SK-N-SH (cell line): ENCODE measurements around the gene APLN. TPM values are rescaled to one million over a fixed set of nuclear protein-coding genes. Genes with fewer than 3 reads are reported as not detected.

Experiments
- CTCF ChIA-PET: fragments of 300-600, 350-600 bp; formaldehyde crosslinking; extraction: SDS; loops from one replicate; lab custom pipeline; 2021; lab: Yijun Ruan, JAX
- POLR2A ChIA-PET: fragments of 350-600 bp; sonication (Branson Sonifier 250); formaldehyde crosslinking; extraction: SDS; loops from one replicate; lab custom pipeline; 2020; ENCODE audit warnings: antibody characterized with exemption, inconsistent platforms; lab: Yijun Ruan, JAX
- DNase-seq: peaks from one replicate; pipeline ENCODE4 v3.0.0; 2012
- H2AFZ ChIP-seq: fragments of 200-600 bp; sonication (generic); 2 replicates; pipeline ENCODE4 v1.8.1; 2016; ENCODE audit warnings: antibody characterized with exemption, mild to moderate bottlenecking, low read depth
- H3F3A ChIP-seq: fragments of 200-600 bp; sonication (generic); replicated peaks from 2 replicates; pipeline ENCODE3; 2016; ENCODE audit warnings: antibody characterized with exemption, mild to moderate bottlenecking; ENCODE audit not compliant: insufficient read depth
- H3K27ac ChIP-seq, 2 experiments: fragments of 200-500 bp in 1 of 2; fragments of 200-600 bp in 1 of 2; sonication (Bioruptor generic) in 1 of 2; sonication (generic), shearing (Covaris generic) in 1 of 2; 2 replicates each; pipeline versions ENCODE4 v1.5.1 to v1.6.1; 2014 to 2016; ENCODE audit warnings: low read depth in 2 of 2, inconsistent platforms in 1 of 2, low read length in 1 of 2, mild to moderate bottlenecking in 1 of 2, mixed read lengths in 1 of 2
- H3K27me3 ChIP-seq: fragments of 200-600 bp; sonication (generic), shearing (Covaris generic); 2 replicates; pipeline ENCODE4 v1.6.1; 2016; ENCODE audit warnings: mixed run types; ENCODE audit not compliant: insufficient read depth
- H3K36me3 ChIP-seq, 2 experiments: fragments of 200-500 bp in 1 of 2; fragments of 200-600 bp in 1 of 2; sonication (Bioruptor generic) in 1 of 2; sonication (generic) in 1 of 2; replicated peaks in 1 of 2; 2 replicates each; pipeline versions ENCODE3 to v1.5.1; 2014 to 2016; ENCODE audit warnings: low read length in 1 of 2, mild to moderate bottlenecking in 1 of 2; ENCODE audit not compliant: insufficient read depth in 2 of 2, control insufficient read depth in 1 of 2
- H3K4me1 ChIP-seq, 2 experiments: fragments of 200-500 bp in 1 of 2; fragments of 200-600 bp in 1 of 2; sonication (Bioruptor generic) in 1 of 2; sonication (generic), shearing (Covaris generic) in 1 of 2; 2 replicates each; pipeline versions ENCODE4 v1.5.1 to v1.6.1; 2014 to 2016; ENCODE audit warnings: low read depth in 1 of 2, low read length in 1 of 2, mixed run types in 1 of 2; ENCODE audit not compliant: insufficient read depth in 2 of 2, control insufficient read depth in 1 of 2
- H3K4me2 ChIP-seq: fragments of 200-600 bp; sonication (generic), shearing (Covaris generic); 2 replicates; pipeline ENCODE4 v1.6.1; 2017; ENCODE audit warnings: mixed run types
- H3K4me3 ChIP-seq, 2 experiments: fragments of 200-500 bp in 1 of 2; fragments of 200-600 bp in 1 of 2; sonication (Bioruptor generic) in 1 of 2; sonication (generic), shearing (Covaris generic) in 1 of 2; 2 replicates each; pipeline versions ENCODE4 v1.5.1 to v1.8.1; 2014 to 2016; ENCODE audit warnings: low read depth in 2 of 2, inconsistent platforms in 1 of 2, low read length in 1 of 2, mild to moderate bottlenecking in 1 of 2, mixed read lengths in 1 of 2, moderate library complexity in 1 of 2
- H3K79me2 ChIP-seq: fragments of 200-600 bp; sonication (generic); 2 replicates; pipeline ENCODE4 v1.8.1; 2017; ENCODE audit warnings: mild to moderate bottlenecking; ENCODE audit not compliant: insufficient read depth
- H3K9ac ChIP-seq: fragments of 200-600 bp; sonication (generic); 2 replicates; pipeline ENCODE4 v1.6.1; 2017; ENCODE audit warnings: mixed run types
- H3K9me2 ChIP-seq: fragments of 200-600 bp; sonication (generic); 2 replicates; pipeline ENCODE4 v1.6.1; 2017; ENCODE audit warnings: mixed run types
- H3K9me3 ChIP-seq: fragments of 200-600 bp; sonication (generic); 2 replicates; pipeline ENCODE4 v1.6.1; 2017; ENCODE audit warnings: mixed run types, mild to moderate bottlenecking, moderate library complexity
- H4K20me1 ChIP-seq: fragments of 200-600 bp; sonication (generic); 2 replicates; pipeline ENCODE4 v1.6.1; 2017; ENCODE audit warnings: mild to moderate bottlenecking, mixed run types; ENCODE audit not compliant: insufficient read depth
- CHD2 ChIP-seq: fragments of 150-350 bp; IDR thresholded peaks from 2 replicates; pipeline ENCODE4 v1.6.1; 2018; ENCODE audit warnings: low read length; ENCODE audit not compliant: partially characterized antibody
- CTCF ChIP-seq: fragments of 200-600 bp; sonication (generic); IDR thresholded peaks from 2 replicates; pipeline ENCODE4 v1.6.1; 2017; ENCODE audit warnings: antibody characterized with exemption, mild to moderate bottlenecking, moderate library complexity
- ELF1 ChIP-seq: IDR thresholded peaks from 2 replicates; pipeline ENCODE4 v1.4.0; 2012
- FOXM1 ChIP-seq: IDR thresholded peaks from 2 replicates; pipeline ENCODE4 v1.4.0; 2012; ENCODE audit warnings: low read depth, mild to moderate bottlenecking
- GABPA ChIP-seq: IDR thresholded peaks from 2 replicates; pipeline ENCODE4 v1.4.0; 2012; ENCODE audit warnings: low read depth, mild to moderate bottlenecking
- GATA2 ChIP-seq: sonication (generic); formaldehyde crosslinking; IDR thresholded peaks from 2 replicates; pipeline ENCODE4 v1.5.0; 2020; ENCODE audit warnings: mild to moderate bottlenecking, missing genetic modification reagents
- JUND ChIP-seq: IDR thresholded peaks from 2 replicates; pipeline ENCODE4 v1.4.0; 2012
- MAX ChIP-seq: IDR thresholded peaks from 2 replicates; pipeline ENCODE4 v1.4.0; 2012; ENCODE audit warnings: low read depth
- MXI1 ChIP-seq: IDR thresholded peaks from 2 replicates; pipeline ENCODE4 v1.6.1; 2012; ENCODE audit warnings: mild to moderate bottlenecking, low read depth, low read length, improper control_type of control experiment
- NFIC ChIP-seq: IDR thresholded peaks from 2 replicates; pipeline ENCODE4 v1.4.0; 2012; ENCODE audit warnings: borderline replicate concordance
- NRF1 ChIP-seq: IDR thresholded peaks from 2 replicates; pipeline ENCODE4 v1.6.1; 2012; ENCODE audit warnings: low read depth, mild to moderate bottlenecking, low read length
- PBX3 ChIP-seq: IDR thresholded peaks from 2 replicates; pipeline ENCODE4; 2012
- POLR2AphosphoS5 ChIP-seq: IDR thresholded peaks from 2 replicates; pipeline ENCODE4 v1.6.1; 2012; ENCODE audit warnings: low read depth, low read length
- RXRA ChIP-seq: IDR thresholded peaks from 2 replicates; pipeline ENCODE4 v1.4.0; 2012; ENCODE audit warnings: low read depth, mild to moderate bottlenecking, borderline replicate concordance
- TAF1 ChIP-seq: IDR thresholded peaks from 2 replicates; pipeline ENCODE4 v1.6.1; 2012; ENCODE audit warnings: low read depth, mild to moderate bottlenecking, low read length, moderate library complexity, borderline replicate concordance
- TCF12 ChIP-seq: IDR thresholded peaks from 2 replicates; pipeline ENCODE4 v1.4.0; 2012
- TEAD4 ChIP-seq: IDR thresholded peaks from 2 replicates; pipeline ENCODE4 v1.4.0; 2012; ENCODE audit warnings: mild to moderate bottlenecking, borderline replicate concordance; ENCODE audit not compliant: insufficient read depth
- USF2 ChIP-seq: fragments of 150-350 bp; IDR thresholded peaks from 2 replicates; pipeline ENCODE4 v1.6.1; 2017; ENCODE audit warnings: antibody characterized with exemption, low read length, low read depth, borderline replicate concordance
- YY1 ChIP-seq: IDR thresholded peaks from 2 replicates; pipeline ENCODE4 v1.4.0; 2012; ENCODE audit warnings: low read depth, mild to moderate bottlenecking
- WGBS: methylation state at CpG from one replicate; pipeline ENCODE4 v1.1.6; 2017; ENCODE audit warnings: low lambda C conversion rate; 5-methylcytosine and 5-hydroxymethylcytosine counted together
- polyA plus RNA-seq, 3 experiments: library from polyadenylated mRNA; depleted of rRNA; stranded (reverse); fragments of >200 nt; gene quantifications; 2 replicates each; pipeline ENCODE4 v1.2.3, GENCODE V29; 2012

Gene APLN
- polyA plus RNA-seq, 1 of the 3 experiments (the other 2 are of a cell fraction): 0.82 TPM

GRCh38 chrX:129622757-129623301 lies 31.9 kb downstream of the APLN start:
- 39% methylated on average over 6 of the region's 10 CpGs for WGBS
- CTCF ChIA-PET: interaction anchor here (0.9 to 1.4 kb wide), 4 partner anchors 14 to 21 kb away, joined by 3 to 4 read pairs (median 4); no protein-coding TSS in a partner anchor
- no peaks in the 10 kb centered on the region for H3K9me2 ChIP-seq
- no peaks in the 10 kb centered on the region for H3K36me3 ChIP-seq
- H2AFZ ChIP-seq: no peak overlapping the region
- no peak overlapping the region for H3K4me3 ChIP-seq
- H3K4me1 ChIP-seq: no peaks in the 10 kb centered on the region
- no peak for DNase-seq
- H3F3A ChIP-seq: no peaks in the 10 kb centered on the region
- no peak for TF ChIP-seq JUND
- TF ChIP-seq TCF12: no peak
- H4K20me1 ChIP-seq: no peaks in the 10 kb centered on the region
- H3K79me2 ChIP-seq: no peaks in the 10 kb centered on the region
- H3K27ac ChIP-seq: no peak overlapping the region
- H3K27me3 ChIP-seq: peaks cover 6% of the 10 kb centered on the region; the same call in 1 of the 2 replicates
- POLR2A ChIA-PET: no interaction called here
- H3K9ac ChIP-seq: no peak overlapping the region
- no peaks in the 10 kb centered on the region for H3K9me3 ChIP-seq
- no peak overlapping the region for H3K4me2 ChIP-seq

GRCh38 chrX:129618997-129619396 lies 35.8 kb downstream of the APLN start:
- ChIA-PET POLR2A (no interaction called here), CTCF (no interaction called here)
- no peaks in the 10 kb centered on the region for H3K4me1 ChIP-seq
- H2AFZ ChIP-seq: no peak overlapping the region
- peaks cover 19% of the 10 kb centered on the region for H3K27me3 ChIP-seq
- H4K20me1 ChIP-seq: no peaks in the 10 kb centered on the region
- H3F3A ChIP-seq: no peaks in the 10 kb centered on the region
- H3K9ac ChIP-seq: no peak overlapping the region
- no peak overlapping the region for H3K27ac ChIP-seq
- no peaks in the 10 kb centered on the region for H3K36me3 ChIP-seq
- no peak overlapping the region for H3K4me3 ChIP-seq
- no peaks in the 10 kb centered on the region for H3K9me2 ChIP-seq
- no peaks in the 10 kb centered on the region for H3K79me2 ChIP-seq
- WGBS: 12% methylated on average over 4 of the region's 4 CpGs
- no peak for DNase-seq
- no peaks in the 10 kb centered on the region for H3K9me3 ChIP-seq
- no peak overlapping the region for H3K4me2 ChIP-seq
- TF ChIP-seq YY1: no peak
- no peak for TF ChIP-seq ELF1
- TF ChIP-seq TEAD4: no peak
- TF ChIP-seq GATA2 (CRISPR knock-in tag): no peak
- TF ChIP-seq RXRA: no peak
- no peak for TF ChIP-seq TCF12
- TF ChIP-seq USF2: no peak
- no peak for TF ChIP-seq MXI1
- no peak for TF ChIP-seq POLR2AphosphoS5
- TF ChIP-seq PBX3: no peak
- TF ChIP-seq CTCF: no peak
- TF ChIP-seq GABPA: no peak
- no peak for TF ChIP-seq MAX
- no peak for TF ChIP-seq TAF1
- TF ChIP-seq FOXM1: no peak
- TF ChIP-seq NRF1: no peak
- TF ChIP-seq CHD2: no peak
- TF ChIP-seq NFIC: no peak
- TF ChIP-seq, all 33 proteins: peak for 0
